IMR-90 (cell line): ENCODE measurements around the gene PRKAG2. TPM values are rescaled to one million over a fixed set of nuclear protein-coding genes. Genes with fewer than 3 reads are reported as not detected.

Experiments
- ATAC-seq: fragments of 200-7000 bp; cut with Tn5 transposase; 2 replicates; pipeline ENCODE4 v1.9.1; 2020; ENCODE audit warnings: low read depth, mild to moderate bottlenecking, moderate library complexity
- BruUV-seq: library from RNA; stranded (reverse); fragments of 400-500 nt; replicated peaks from 2 replicates; lab custom pipeline; 2021; lab: Mats Ljungman, UMichigan
- CTCF ChIA-PET: fragments of 300-600 bp; formaldehyde crosslinking; extraction: SDS; loops from one replicate; lab custom pipeline; 2021; ENCODE audit warnings: antibody characterized with exemption; lab: Yijun Ruan, JAX
- POLR2A ChIA-PET: fragments of 300-600 bp; sonication (Branson Sonifier 250); formaldehyde crosslinking; loops from one replicate; lab custom pipeline; 2022; ENCODE audit warnings: antibody characterized with exemption; ENCODE audit not compliant: unreplicated experiment; lab: Charles Lee
- DNase-seq: peaks from one replicate; pipeline ENCODE4 v3.0.0; 2013
- H2AFZ ChIP-seq: replicated peaks from 2 replicates; pipeline ENCODE3; 2013; ENCODE audit warnings: low read length, mild to moderate bottlenecking; ENCODE audit not compliant: poor library complexity
- H2AK5ac ChIP-seq: 2 replicates; pipeline ENCODE4 v1.6.1; 2013; ENCODE audit warnings: low read depth, low read length, inconsistent platforms
- H2AK9ac ChIP-seq: replicated peaks from 2 replicates; pipeline ENCODE3; 2013; ENCODE audit warnings: mild to moderate bottlenecking, low read depth, low read length, moderate library complexity; ENCODE audit not compliant: poor library complexity
- H2BK120ac ChIP-seq: 2 replicates; pipeline ENCODE4 v1.6.1; 2013; ENCODE audit warnings: low read depth, low read length, inconsistent platforms
- H2BK15ac ChIP-seq: 3 replicates; pipeline ENCODE4 v1.6.1; 2013; ENCODE audit warnings: low read depth, low read length, inconsistent platforms
- H2BK20ac ChIP-seq: 2 replicates; pipeline ENCODE4 v1.6.1; 2013; ENCODE audit warnings: low read depth, mild to moderate bottlenecking, inconsistent platforms, low read length, moderate library complexity
- H2BK5ac ChIP-seq: 2 replicates; pipeline ENCODE4 v1.6.1; 2013; ENCODE audit warnings: mild to moderate bottlenecking, low read depth, low read length, inconsistent platforms; ENCODE audit not compliant: poor library complexity, severe bottlenecking
- H3K14ac ChIP-seq: replicated peaks from 2 replicates; pipeline ENCODE4 v1.6.1; 2013; ENCODE audit warnings: low read depth, low read length, inconsistent platforms
- H3K18ac ChIP-seq: 2 replicates; pipeline ENCODE4 v1.6.1; 2013; ENCODE audit warnings: low read depth, low read length, control low read depth
- H3K23ac ChIP-seq: 2 replicates; pipeline ENCODE4 v1.6.1; 2013; ENCODE audit warnings: low read depth, low read length, inconsistent platforms
- H3K27ac ChIP-seq: 2 replicates; pipeline ENCODE4 v1.5.1; 2013; ENCODE audit warnings: mild to moderate bottlenecking, control low read depth, low read length; ENCODE audit not compliant: insufficient read depth
- H3K27me3 ChIP-seq: 2 replicates; pipeline ENCODE4 v1.6.1; 2013; ENCODE audit warnings: low read length; ENCODE audit not compliant: control insufficient read depth, insufficient read depth
- H3K36me3 ChIP-seq: 2 replicates; pipeline ENCODE4 v1.6.1; 2013; ENCODE audit warnings: low read length, mixed read lengths; ENCODE audit not compliant: control insufficient read depth, insufficient read depth
- H3K4ac ChIP-seq: 2 replicates; pipeline ENCODE4 v1.6.1; 2013; ENCODE audit warnings: low read depth, low read length, inconsistent platforms
- H3K4me1 ChIP-seq: 2 replicates; pipeline ENCODE4 v1.6.1; 2013; ENCODE audit warnings: low read length, mixed read lengths; ENCODE audit not compliant: control insufficient read depth, insufficient read depth
- H3K4me2 ChIP-seq: 2 replicates; pipeline ENCODE4 v1.6.1; 2013; ENCODE audit warnings: low read depth, mild to moderate bottlenecking, control low read depth, low read length, moderate library complexity
- H3K4me3 ChIP-seq: 2 replicates; pipeline ENCODE4 v1.5.1; 2013; ENCODE audit warnings: low read depth, mild to moderate bottlenecking, control low read depth, low read length, moderate library complexity; ENCODE audit not compliant: insufficient read depth
- H3K56ac ChIP-seq: 2 replicates; pipeline ENCODE4 v1.6.1; 2013; ENCODE audit warnings: low read length, inconsistent platforms; ENCODE audit not compliant: insufficient read depth; ENCODE audit errors: extremely low read depth
- H3K79me1 ChIP-seq, 2 experiments: 2 replicates each; pipeline ENCODE4 v1.6.1; 2013; ENCODE audit warnings: low read length in 2 of 2, inconsistent platforms in 1 of 2, low read depth in 1 of 2
- H3K9ac ChIP-seq: 2 replicates; pipeline ENCODE4 v1.6.1; 2013; ENCODE audit warnings: low read depth, low read length, control low read depth
- H3K9me1 ChIP-seq: 2 replicates; pipeline ENCODE4 v1.6.1; 2013; ENCODE audit warnings: low read length, inconsistent platforms; ENCODE audit not compliant: insufficient read depth
- H3K9me3 ChIP-seq: 2 replicates; pipeline ENCODE4 v1.6.1; 2013; ENCODE audit warnings: low read length; ENCODE audit not compliant: control insufficient read depth, insufficient read depth
- H4K20me1 ChIP-seq: 2 replicates; pipeline ENCODE4 v1.6.1; 2013; ENCODE audit warnings: low read length, inconsistent platforms; ENCODE audit not compliant: insufficient read depth
- H4K5ac ChIP-seq: 2 replicates; pipeline ENCODE4 v1.6.1; 2013; ENCODE audit warnings: mild to moderate bottlenecking, low read depth, low read length, control low read depth
- H4K8ac ChIP-seq, 2 experiments: 2 replicates each; pipeline ENCODE4 v1.6.1; 2013; ENCODE audit warnings: low read depth in 2 of 2, low read length in 2 of 2, control low read depth in 1 of 2, inconsistent platforms in 1 of 2
- H4K91ac ChIP-seq: 2 replicates; pipeline ENCODE4 v1.6.1; 2013; ENCODE audit warnings: low read depth, low read length, inconsistent platforms; ENCODE audit not compliant: insufficient read depth
- CEBPB ChIP-seq: IDR thresholded peaks from 2 replicates; pipeline ENCODE4 v1.6.1; 2012; ENCODE audit warnings: low read depth, low read length, improper control_type of control experiment
- CHD1 ChIP-seq: IDR thresholded peaks from 2 replicates; pipeline ENCODE4 v1.6.1; 2012; ENCODE audit warnings: low read depth, low read length, improper control_type of control experiment
- CTCF ChIP-seq: conservative IDR thresholded peaks from 2 replicates; pipeline ENCODE4 v1.5.1; 2012; ENCODE audit warnings: mild to moderate bottlenecking, low read depth, low read length, improper control_type of control experiment
- ELK1 ChIP-seq: fragments of 150-350 bp; IDR thresholded peaks from 2 replicates; pipeline ENCODE4 v1.6.1; 2016; ENCODE audit warnings: low read depth, mild to moderate bottlenecking, low read length, moderate library complexity, borderline replicate concordance
- MAFK ChIP-seq: IDR thresholded peaks from 2 replicates; pipeline ENCODE4 v1.6.1; 2012; ENCODE audit warnings: low read depth, low read length, improper control_type of control experiment
- MAZ ChIP-seq: IDR thresholded peaks from 2 replicates; pipeline ENCODE4 v1.6.1; 2012; ENCODE audit warnings: low read depth, mild to moderate bottlenecking, low read length, improper control_type of control experiment, moderate library complexity, borderline replicate concordance
- MXI1 ChIP-seq: IDR thresholded peaks from 2 replicates; pipeline ENCODE4 v1.6.1; 2012; ENCODE audit warnings: low read depth, mild to moderate bottlenecking, low read length, moderate library complexity, borderline replicate concordance
- NFE2L2 ChIP-seq: fragments of 150-350 bp; IDR thresholded peaks from 2 replicates; pipeline ENCODE4 v1.6.1; 2016; ENCODE audit warnings: low read depth, mild to moderate bottlenecking, low read length
- POLR2A ChIP-seq: IDR thresholded peaks from 2 replicates; pipeline ENCODE4 v1.6.1; 2012; ENCODE audit warnings: mild to moderate bottlenecking, low read depth, low read length
- RCOR1 ChIP-seq: IDR thresholded peaks from 2 replicates; pipeline ENCODE4 v1.6.1; 2012; ENCODE audit warnings: mild to moderate bottlenecking, low read length, improper control_type of control experiment; ENCODE audit not compliant: insufficient replicate concordance
- SMC3 ChIP-seq: fragments of 150-350 bp; IDR thresholded peaks from 2 replicates; pipeline ENCODE4 v1.6.1; 2016; ENCODE audit warnings: low read depth, mild to moderate bottlenecking, antibody characterized with exemption, low read length, moderate library complexity
- WGBS, 2 experiments: methylation state at CpG; one replicate each; pipeline versions ENCODE4 v1.1.5 to v1.1.7; 2013; ENCODE audit warnings: missing lambda C conversion rate in 2 of 2; ENCODE audit not compliant: insufficient read length in 1 of 2; ENCODE audit errors: extremely low coverage in 2 of 2; 5-methylcytosine and 5-hydroxymethylcytosine counted together
- dilution Hi-C: fragments of 300-500 bp; cut with HindIII; formaldehyde crosslinking; loops from one replicate; pipeline ENCODE4 v1.14.3; 2018; ENCODE audit warnings: low sequenced_read_pairs; ENCODE audit not compliant: unreplicated experiment
- in situ Hi-C: fragments of 300-500 bp; cut with MboI; formaldehyde crosslinking; loops from 3 replicates; pipeline ENCODE4 v1.14.3; 2019; ENCODE audit warnings: low sequenced_read_pairs, inconsistent platforms, mixed read lengths
- intact Hi-C: fragments of 100-400 bp; cut with micrococcal nuclease; formaldehyde crosslinking; loops from 2 replicates; pipeline ENCODE4 v1.10.0; 2022
- polyA plus RNA-seq, 3 experiments: library from polyadenylated mRNA; depleted of rRNA; stranded (reverse); fragments of >200 nt; gene quantifications; 2 replicates each; pipeline ENCODE4 v1.2.3, GENCODE V29; 2012; ENCODE audit warnings: low replicate concordance in 1 of 3
- total RNA-seq: library from RNA; depleted of rRNA; stranded (reverse); fragments of >200 nt; gene quantifications from 2 replicates; pipeline ENCODE4 v1.2.3, GENCODE V29; 2012

The PRKAG2 gene
- total and polyA plus RNA-seq, 2 of the 4 experiments (the other 2 are of a cell fraction): 15.4 to 21.6 TPM

GRCh38 chr7:151888079-151889067, 11.5 kb upstream of the PRKAG2 start:
- Histone ChIP-seq H3K9me3 (no peaks in the 10 kb centered on the region), H2BK5ac (no peak overlapping the region), H3K9me1 (peaks cover 3% of the 10 kb centered on the region; the same call in 1 of the 2 replicates), H2BK15ac (no peak overlapping the region), H2BK120ac (no peak overlapping the region), H3K56ac (no peak overlapping the region), H4K8ac (no peak overlapping the region), H3K4me1 (no peaks in the 10 kb centered on the region), H3K18ac (no peak overlapping the region), H3K4me3 (no peak overlapping the region), H4K5ac (no peak overlapping the region), H3K36me3 (no peaks in the 10 kb centered on the region), H4K91ac (no peak overlapping the region), H4K20me1 (no peaks in the 10 kb centered on the region), H3K4me2 (no peak overlapping the region), H2AK9ac (peak overlapping the region; percentile 66), H3K79me1 (no peaks in the 10 kb centered on the region), H2AK5ac (no peak overlapping the region), H3K4ac (no peak overlapping the region), H2AFZ (no peak overlapping the region), H3K14ac (no peak overlapping the region), H3K23ac (no peak overlapping the region), H3K9ac (no peak overlapping the region), H3K27me3 (peaks cover 57% of the 10 kb centered on the region), H3K27ac (no peak overlapping the region), H2BK20ac (no peak overlapping the region)
- ChIA-PET CTCF (no interaction called here), POLR2A (no interaction called here)
- no peak for ATAC-seq
- TF ChIP-seq MAFK: no peak
- no peak for TF ChIP-seq RCOR1
- TF ChIP-seq POLR2A: no peak
- TF ChIP-seq ELK1: no peak
- TF ChIP-seq SMC3: no peak
- TF ChIP-seq CTCF: no peak
- TF ChIP-seq MAZ: no peak
- no peak for TF ChIP-seq CHD1
- TF ChIP-seq NFE2L2: no peak
- no peak for TF ChIP-seq MXI1
- TF ChIP-seq CEBPB: no peak
- intact Hi-C loops: no loop called here
- 64% methylated on average over 6 of the region's 24 CpGs; no CpG with 5 or more reads in 1 of the 2 experiments for WGBS, 2 experiments
- BruUV-seq: no TSS peak
- dilution Hi-C loops: no loop called here
- in situ Hi-C loops: no loop called here
- DNase-seq: no peak
